GM23338 (cell line): ENCODE data around the gene OR5D16. TPM values are rescaled to one million over a fixed set of nuclear protein-coding genes. Genes with fewer than 3 reads are reported as not detected.

ENCODE experiments used
- ATAC-seq: fragments of 200-7000 bp; cut with Tn5 transposase; 3 replicates; pipeline ENCODE4 v1.9.1; 2020
- DNase-seq: peaks from one replicate; pipeline ENCODE4 v3.0.0-alpha.2; 2015; ENCODE audit warnings: low spot score
- H2AFZ ChIP-seq: fragments of 200-600 bp; sonication (generic); 2 replicates; pipeline ENCODE4 v1.8.0; 2016; ENCODE audit warnings: antibody characterized with exemption, mild to moderate bottlenecking, moderate library complexity
- H3F3A ChIP-seq: fragments of 200-600 bp; sonication (generic); replicated peaks from 2 replicates; pipeline ENCODE4 v1.8.0; 2017; ENCODE audit warnings: antibody characterized with exemption, mixed run types, low read depth
- H3K27ac ChIP-seq: fragments of 200-600 bp; sonication (generic); 2 replicates; pipeline ENCODE4 v1.6.1; 2016; ENCODE audit warnings: low read depth
- H3K27me3 ChIP-seq: fragments of 200-600 bp; sonication (generic); 2 replicates; pipeline ENCODE4 v1.8.0; 2016; ENCODE audit warnings: mild to moderate bottlenecking, mixed run types, moderate library complexity; ENCODE audit not compliant: insufficient read depth
- H3K36me3 ChIP-seq: fragments of 200-600 bp; sonication (generic); 2 replicates; pipeline ENCODE4 v1.8.0; 2016; ENCODE audit warnings: mild to moderate bottlenecking; ENCODE audit not compliant: insufficient read depth
- H3K4me1 ChIP-seq: fragments of 200-600 bp; sonication (generic); 2 replicates; pipeline ENCODE4 v1.8.0; 2016; ENCODE audit warnings: mild to moderate bottlenecking, moderate library complexity; ENCODE audit not compliant: insufficient read depth
- H3K4me2 ChIP-seq: fragments of 200-600 bp; sonication (generic); 2 replicates; pipeline ENCODE4 v1.7.1; 2017; ENCODE audit warnings: mixed run types
- H3K4me3 ChIP-seq: fragments of 200-600 bp; sonication (generic); 2 replicates; pipeline ENCODE4 v1.6.1; 2016; ENCODE audit warnings: mixed run types
- H3K79me2 ChIP-seq: fragments of 200-600 bp; sonication (generic); replicated peaks from 2 replicates; pipeline ENCODE4 v1.8.0; 2017; ENCODE audit warnings: mild to moderate bottlenecking; ENCODE audit not compliant: insufficient read depth
- H3K9me2 ChIP-seq: fragments of 200-600 bp; sonication (generic); 2 replicates; pipeline ENCODE4 v1.8.0; 2017; ENCODE audit not compliant: insufficient read depth
- H4K20me1 ChIP-seq: fragments of 200-600 bp; sonication (generic); replicated peaks from 2 replicates; pipeline ENCODE4 v1.8.0; 2017; ENCODE audit warnings: mild to moderate bottlenecking; ENCODE audit not compliant: insufficient read depth
- H3K27ac Mint-ChIP-seq: 2 replicates; pipeline ENCODE4 v1.8.0; 2020; ENCODE audit warnings: inconsistent platforms, mild to moderate bottlenecking, moderate library complexity, mixed read lengths
- H3K27me3 Mint-ChIP-seq: 3 replicates; pipeline ENCODE4 v1.8.0; 2022; ENCODE audit warnings: low read depth, mild to moderate bottlenecking, moderate library complexity, mixed read lengths, inconsistent platforms; ENCODE audit not compliant: insufficient read depth, poor library complexity
- H3K36me3 Mint-ChIP-seq: 3 replicates; pipeline ENCODE4 v1.8.0; 2021; ENCODE audit warnings: low read depth, mild to moderate bottlenecking, inconsistent platforms, moderate library complexity, mixed read lengths
- H3K4me1 Mint-ChIP-seq: 3 replicates; pipeline ENCODE4 v1.8.0; 2020; ENCODE audit warnings: mild to moderate bottlenecking, inconsistent platforms, mixed read lengths
- H3K4me3 Mint-ChIP-seq: 3 replicates; pipeline ENCODE4 v1.8.0; 2021; ENCODE audit warnings: moderate library complexity, mild to moderate bottlenecking, inconsistent platforms, mixed read lengths
- H3K9me3 Mint-ChIP-seq: 3 replicates; pipeline ENCODE4 v1.8.0; 2020; ENCODE audit warnings: moderate library complexity, mild to moderate bottlenecking, inconsistent platforms, mixed read lengths
- CREB1 ChIP-seq: fragments of 250-450 bp; sonication (Bioruptor Pico); IDR thresholded peaks from 2 replicates; pipeline ENCODE4 v1.5.0; 2020; ENCODE audit warnings: low read depth, mild to moderate bottlenecking, moderate library complexity
- EZH2 ChIP-seq: fragments of 200-600 bp; sonication (generic); IDR thresholded peaks from one replicate; pipeline ENCODE4 v1.8.0; 2017; ENCODE audit warnings: antibody characterized with exemption, mild to moderate bottlenecking, low read depth; ENCODE audit not compliant: unreplicated experiment
- EZH2phosphoT487 ChIP-seq: fragments of 200-600 bp; sonication (generic); IDR thresholded peaks from one replicate; pipeline ENCODE4 v1.8.1; 2018; ENCODE audit warnings: antibody characterized with exemption; ENCODE audit not compliant: unreplicated experiment
- JUNB ChIP-seq: IDR thresholded peaks from one replicate; pipeline ENCODE4 v1.6.1; 2016; ENCODE audit warnings: antibody characterized with exemption; ENCODE audit not compliant: unreplicated experiment
- NANOG ChIP-seq: IDR thresholded peaks from 2 replicates; pipeline ENCODE4 v1.6.1; 2016; ENCODE audit warnings: antibody characterized with exemption, borderline replicate concordance
- POLR2AphosphoS5 ChIP-seq: IDR thresholded peaks from 2 replicates; pipeline ENCODE4 v1.6.1; 2016; ENCODE audit warnings: antibody characterized with exemption, low read depth
- STAT1 ChIP-seq: IDR thresholded peaks from one replicate; pipeline ENCODE4 v1.6.1; 2016; ENCODE audit warnings: antibody characterized with exemption; ENCODE audit not compliant: unreplicated experiment
- ZNF114 ChIP-seq: fragments of 250-450 bp; sonication (Bioruptor Pico); IDR thresholded peaks from 2 replicates; pipeline ENCODE4 v1.5.0; 2020; ENCODE audit warnings: mild to moderate bottlenecking, moderate library complexity
- ZNF331 ChIP-seq: fragments of 250-450 bp; sonication (Bioruptor Pico); IDR thresholded peaks from 2 replicates; pipeline ENCODE4 v1.5.0; 2020; ENCODE audit warnings: low read depth, mild to moderate bottlenecking, moderate library complexity
- polyA plus RNA-seq: library from polyadenylated mRNA; unstranded; fragments of >200 nt; fragmentation: Nextera tagmentation; extraction: Ambion mirVana; gene quantifications from 2 replicates; pipeline ENCODE4 v1.2.1, GENCODE V29; 2016
- total RNA-seq: library from RNA; depleted of rRNA; stranded (reverse); fragments of >200 nt; shearing (Covaris generic); gene quantifications from 2 replicates; pipeline ENCODE4 v1.2.3, GENCODE V29; 2014
- TF ChIP-seq, protein P1 (sequence below): IDR thresholded peaks from 2 replicates; pipeline ENCODE4 v1.6.1; 2016; ENCODE audit warnings: antibody characterized with exemption
- TF ChIP-seq, protein P2 (sequence below): fragments of 250-450 bp; sonication (Bioruptor Pico); IDR thresholded peaks from 2 replicates; pipeline ENCODE4 v1.5.0; 2020; ENCODE audit warnings: mild to moderate bottlenecking, moderate library complexity
- TF ChIP-seq, protein P3 (sequence below), 2 experiments: fragments of 200-600 bp in 1 of 2; sonication (generic) in 1 of 2; conservative IDR thresholded peaks; 2 replicates each; pipeline versions ENCODE4 v1.5.1 to v1.6.1; 2016 to 2017; ENCODE audit warnings: antibody characterized with exemption in 2 of 2, low read depth in 2 of 2, mild to moderate bottlenecking in 2 of 2, moderate library complexity in 1 of 2
- TF ChIP-seq, protein P4 (sequence below): IDR thresholded peaks from one replicate; pipeline ENCODE4 v1.6.1; 2018; ENCODE audit warnings: antibody characterized with exemption; ENCODE audit not compliant: unreplicated experiment

Gene OR5D16
- total and polyA plus RNA-seq, 2 experiments from 2014 or later, result not detected

DNA sequence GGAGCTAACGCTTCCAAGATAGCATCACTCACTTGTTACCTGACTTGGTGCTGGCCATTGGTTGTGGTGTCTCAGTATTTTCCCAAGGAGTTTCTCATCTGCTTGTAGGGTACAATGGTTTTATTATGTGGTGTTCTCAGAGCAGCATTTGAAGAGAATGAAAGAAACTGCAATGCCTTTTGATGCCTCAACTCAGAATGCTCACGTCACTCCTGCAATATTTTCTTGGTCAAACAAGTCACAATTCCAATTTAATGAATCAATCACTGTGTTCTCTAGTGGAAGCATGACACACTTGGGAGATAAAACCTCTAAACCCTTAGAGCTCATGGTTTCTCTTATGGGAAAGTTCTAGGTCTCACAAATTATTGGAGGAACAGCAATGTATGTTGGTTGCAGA is 45.2 kb upstream of the OR5D16 start:
- no peaks in the 10 kb centered on the region for H3K4me1 Mint-ChIP-seq
- H3K4me3 ChIP-seq, result no peak overlapping the region
- ATAC-seq, result no peak
- no peak overlapping the region for H3K4me2 ChIP-seq
- peaks cover 76% of the 10 kb centered on the region for H3K9me3 Mint-ChIP-seq
- no peaks in the 10 kb centered on the region for H3K9me2 ChIP-seq
- peaks cover 2% of the 10 kb centered on the region for H3K27me3 Mint-ChIP-seq
- H3K79me2 ChIP-seq, result no peaks in the 10 kb centered on the region
- no peaks in the 10 kb centered on the region for H4K20me1 ChIP-seq
- no peak overlapping the region for H3K27ac Mint-ChIP-seq
- H3K4me1 ChIP-seq, result no peaks in the 10 kb centered on the region
- H3K36me3 Mint-ChIP-seq, result peaks cover 5% of the 10 kb centered on the region
- no peak for DNase-seq
- no peak overlapping the region for H3K27ac ChIP-seq
- no peaks in the 10 kb centered on the region for H3K36me3 ChIP-seq
- no peak overlapping the region for H3K4me3 Mint-ChIP-seq
- H2AFZ ChIP-seq, result no peak overlapping the region
- no peaks in the 10 kb centered on the region for H3K27me3 ChIP-seq
- H3F3A ChIP-seq, result no peaks in the 10 kb centered on the region
- no peak for TF ChIP-seq EZH2phosphoT487
- no peak for TF ChIP-seq CREB1 (CRISPR knock-in tag)
- TF ChIP-seq, protein P1, sequence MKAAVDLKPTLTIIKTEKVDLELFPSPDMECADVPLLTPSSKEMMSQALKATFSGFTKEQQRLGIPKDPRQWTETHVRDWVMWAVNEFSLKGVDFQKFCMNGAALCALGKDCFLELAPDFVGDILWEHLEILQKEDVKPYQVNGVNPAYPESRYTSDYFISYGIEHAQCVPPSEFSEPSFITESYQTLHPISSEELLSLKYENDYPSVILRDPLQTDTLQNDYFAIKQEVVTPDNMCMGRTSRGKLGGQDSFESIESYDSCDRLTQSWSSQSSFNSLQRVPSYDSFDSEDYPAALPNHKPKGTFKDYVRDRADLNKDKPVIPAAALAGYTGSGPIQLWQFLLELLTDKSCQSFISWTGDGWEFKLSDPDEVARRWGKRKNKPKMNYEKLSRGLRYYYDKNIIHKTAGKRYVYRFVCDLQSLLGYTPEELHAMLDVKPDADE, result no peak
- no peak for TF ChIP-seq NANOG
- no peak for TF ChIP-seq ZNF331 (CRISPR knock-in tag)
- TF ChIP-seq JUNB, result no peak
- TF ChIP-seq POLR2AphosphoS5, result no peak
- TF ChIP-seq EZH2, result no peak
- TF ChIP-seq, protein P2, sequence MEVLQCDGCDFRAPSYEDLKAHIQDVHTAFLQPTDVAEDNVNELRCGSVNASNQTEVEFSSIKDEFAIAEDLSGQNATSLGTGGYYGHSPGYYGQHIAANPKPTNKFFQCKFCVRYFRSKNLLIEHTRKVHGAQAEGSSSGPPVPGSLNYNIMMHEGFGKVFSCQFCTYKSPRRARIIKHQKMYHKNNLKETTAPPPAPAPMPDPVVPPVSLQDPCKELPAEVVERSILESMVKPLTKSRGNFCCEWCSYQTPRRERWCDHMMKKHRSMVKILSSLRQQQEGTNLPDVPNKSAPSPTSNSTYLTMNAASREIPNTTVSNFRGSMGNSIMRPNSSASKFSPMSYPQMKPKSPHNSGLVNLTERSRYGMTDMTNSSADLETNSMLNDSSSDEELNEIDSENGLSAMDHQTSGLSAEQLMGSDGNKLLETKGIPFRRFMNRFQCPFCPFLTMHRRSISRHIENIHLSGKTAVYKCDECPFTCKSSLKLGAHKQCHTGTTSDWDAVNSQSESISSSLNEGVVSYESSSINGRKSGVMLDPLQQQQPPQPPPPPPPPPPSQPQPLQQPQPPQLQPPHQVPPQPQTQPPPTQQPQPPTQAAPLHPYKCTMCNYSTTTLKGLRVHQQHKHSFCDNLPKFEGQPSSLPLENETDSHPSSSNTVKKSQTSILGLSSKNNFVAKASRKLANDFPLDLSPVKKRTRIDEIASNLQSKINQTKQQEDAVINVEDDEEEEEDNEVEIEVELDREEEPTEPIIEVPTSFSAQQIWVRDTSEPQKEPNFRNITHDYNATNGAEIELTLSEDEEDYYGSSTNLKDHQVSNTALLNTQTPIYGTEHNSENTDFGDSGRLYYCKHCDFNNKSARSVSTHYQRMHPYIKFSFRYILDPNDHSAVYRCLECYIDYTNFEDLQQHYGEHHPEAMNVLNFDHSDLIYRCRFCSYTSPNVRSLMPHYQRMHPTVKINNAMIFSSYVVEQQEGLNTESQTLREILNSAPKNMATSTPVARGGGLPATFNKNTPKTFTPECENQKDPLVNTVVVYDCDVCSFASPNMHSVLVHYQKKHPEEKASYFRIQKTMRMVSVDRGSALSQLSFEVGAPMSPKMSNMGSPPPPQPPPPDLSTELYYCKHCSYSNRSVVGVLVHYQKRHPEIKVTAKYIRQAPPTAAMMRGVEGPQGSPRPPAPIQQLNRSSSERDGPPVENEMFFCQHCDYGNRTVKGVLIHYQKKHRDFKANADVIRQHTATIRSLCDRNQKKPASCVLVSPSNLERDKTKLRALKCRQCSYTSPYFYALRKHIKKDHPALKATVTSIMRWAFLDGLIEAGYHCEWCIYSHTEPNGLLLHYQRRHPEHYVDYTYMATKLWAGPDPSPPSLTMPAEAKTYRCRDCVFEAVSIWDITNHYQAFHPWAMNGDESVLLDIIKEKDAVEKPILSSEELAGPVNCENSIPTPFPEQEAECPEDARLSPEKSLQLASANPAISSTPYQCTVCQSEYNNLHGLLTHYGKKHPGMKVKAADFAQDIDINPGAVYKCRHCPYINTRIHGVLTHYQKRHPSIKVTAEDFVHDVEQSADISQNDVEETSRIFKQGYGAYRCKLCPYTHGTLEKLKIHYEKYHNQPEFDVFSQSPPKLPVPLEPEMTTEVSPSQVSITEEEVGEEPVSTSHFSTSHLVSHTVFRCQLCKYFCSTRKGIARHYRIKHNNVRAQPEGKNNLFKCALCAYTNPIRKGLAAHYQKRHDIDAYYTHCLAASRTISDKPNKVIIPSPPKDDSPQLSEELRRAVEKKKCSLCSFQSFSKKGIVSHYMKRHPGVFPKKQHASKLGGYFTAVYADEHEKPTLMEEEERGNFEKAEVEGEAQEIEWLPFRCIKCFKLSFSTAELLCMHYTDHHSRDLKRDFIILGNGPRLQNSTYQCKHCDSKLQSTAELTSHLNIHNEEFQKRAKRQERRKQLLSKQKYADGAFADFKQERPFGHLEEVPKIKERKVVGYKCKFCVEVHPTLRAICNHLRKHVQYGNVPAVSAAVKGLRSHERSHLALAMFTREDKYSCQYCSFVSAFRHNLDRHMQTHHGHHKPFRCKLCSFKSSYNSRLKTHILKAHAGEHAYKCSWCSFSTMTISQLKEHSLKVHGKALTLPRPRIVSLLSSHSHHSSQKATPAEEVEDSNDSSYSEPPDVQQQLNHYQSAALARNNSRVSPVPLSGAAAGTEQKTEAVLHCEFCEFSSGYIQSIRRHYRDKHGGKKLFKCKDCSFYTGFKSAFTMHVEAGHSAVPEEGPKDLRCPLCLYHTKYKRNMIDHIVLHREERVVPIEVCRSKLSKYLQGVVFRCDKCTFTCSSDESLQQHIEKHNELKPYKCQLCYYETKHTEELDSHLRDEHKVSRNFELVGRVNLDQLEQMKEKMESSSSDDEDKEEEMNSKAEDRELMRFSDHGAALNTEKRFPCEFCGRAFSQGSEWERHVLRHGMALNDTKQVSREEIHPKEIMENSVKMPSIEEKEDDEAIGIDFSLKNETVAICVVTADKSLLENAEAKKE (CRISPR knock-in tag), result no peak
- TF ChIP-seq ZNF114 (CRISPR knock-in tag), result no peak
- TF ChIP-seq, protein P3, sequence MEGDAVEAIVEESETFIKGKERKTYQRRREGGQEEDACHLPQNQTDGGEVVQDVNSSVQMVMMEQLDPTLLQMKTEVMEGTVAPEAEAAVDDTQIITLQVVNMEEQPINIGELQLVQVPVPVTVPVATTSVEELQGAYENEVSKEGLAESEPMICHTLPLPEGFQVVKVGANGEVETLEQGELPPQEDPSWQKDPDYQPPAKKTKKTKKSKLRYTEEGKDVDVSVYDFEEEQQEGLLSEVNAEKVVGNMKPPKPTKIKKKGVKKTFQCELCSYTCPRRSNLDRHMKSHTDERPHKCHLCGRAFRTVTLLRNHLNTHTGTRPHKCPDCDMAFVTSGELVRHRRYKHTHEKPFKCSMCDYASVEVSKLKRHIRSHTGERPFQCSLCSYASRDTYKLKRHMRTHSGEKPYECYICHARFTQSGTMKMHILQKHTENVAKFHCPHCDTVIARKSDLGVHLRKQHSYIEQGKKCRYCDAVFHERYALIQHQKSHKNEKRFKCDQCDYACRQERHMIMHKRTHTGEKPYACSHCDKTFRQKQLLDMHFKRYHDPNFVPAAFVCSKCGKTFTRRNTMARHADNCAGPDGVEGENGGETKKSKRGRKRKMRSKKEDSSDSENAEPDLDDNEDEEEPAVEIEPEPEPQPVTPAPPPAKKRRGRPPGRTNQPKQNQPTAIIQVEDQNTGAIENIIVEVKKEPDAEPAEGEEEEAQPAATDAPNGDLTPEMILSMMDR (conservative IDR thresholded peaks at IDR 0.05; ENCODE audit: low read depth in 2 of 2), result no peak
- TF ChIP-seq, protein P4, sequence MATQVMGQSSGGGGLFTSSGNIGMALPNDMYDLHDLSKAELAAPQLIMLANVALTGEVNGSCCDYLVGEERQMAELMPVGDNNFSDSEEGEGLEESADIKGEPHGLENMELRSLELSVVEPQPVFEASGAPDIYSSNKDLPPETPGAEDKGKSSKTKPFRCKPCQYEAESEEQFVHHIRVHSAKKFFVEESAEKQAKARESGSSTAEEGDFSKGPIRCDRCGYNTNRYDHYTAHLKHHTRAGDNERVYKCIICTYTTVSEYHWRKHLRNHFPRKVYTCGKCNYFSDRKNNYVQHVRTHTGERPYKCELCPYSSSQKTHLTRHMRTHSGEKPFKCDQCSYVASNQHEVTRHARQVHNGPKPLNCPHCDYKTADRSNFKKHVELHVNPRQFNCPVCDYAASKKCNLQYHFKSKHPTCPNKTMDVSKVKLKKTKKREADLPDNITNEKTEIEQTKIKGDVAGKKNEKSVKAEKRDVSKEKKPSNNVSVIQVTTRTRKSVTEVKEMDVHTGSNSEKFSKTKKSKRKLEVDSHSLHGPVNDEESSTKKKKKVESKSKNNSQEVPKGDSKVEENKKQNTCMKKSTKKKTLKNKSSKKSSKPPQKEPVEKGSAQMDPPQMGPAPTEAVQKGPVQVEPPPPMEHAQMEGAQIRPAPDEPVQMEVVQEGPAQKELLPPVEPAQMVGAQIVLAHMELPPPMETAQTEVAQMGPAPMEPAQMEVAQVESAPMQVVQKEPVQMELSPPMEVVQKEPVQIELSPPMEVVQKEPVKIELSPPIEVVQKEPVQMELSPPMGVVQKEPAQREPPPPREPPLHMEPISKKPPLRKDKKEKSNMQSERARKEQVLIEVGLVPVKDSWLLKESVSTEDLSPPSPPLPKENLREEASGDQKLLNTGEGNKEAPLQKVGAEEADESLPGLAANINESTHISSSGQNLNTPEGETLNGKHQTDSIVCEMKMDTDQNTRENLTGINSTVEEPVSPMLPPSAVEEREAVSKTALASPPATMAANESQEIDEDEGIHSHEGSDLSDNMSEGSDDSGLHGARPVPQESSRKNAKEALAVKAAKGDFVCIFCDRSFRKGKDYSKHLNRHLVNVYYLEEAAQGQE, result no peak
- no peak for TF ChIP-seq STAT1
